HCT116 (cell line): ENCODE measurements around the gene APBA1. TPM values are rescaled to one million over a fixed set of nuclear protein-coding genes. Genes with fewer than 3 reads are reported as not detected.

Source experiments
- ATAC-seq: fragments of 200-7000 bp; cut with Tn5 transposase; 2 replicates; pipeline ENCODE4 v1.9.1; 2020; ENCODE audit warnings: mild to moderate bottlenecking, moderate library complexity
- BruUV-seq: library from RNA; stranded (reverse); fragments of 400-500 nt; replicated peaks from 2 replicates; lab custom pipeline; 2021; lab: Mats Ljungman, UMichigan
- CTCF ChIA-PET: fragments of 300-600 bp; sonication (Branson Sonifier 250); formaldehyde crosslinking; loops from one replicate; lab custom pipeline; 2021; ENCODE audit warnings: antibody characterized with exemption; lab: Charles Lee
- POLR2A ChIA-PET: fragments of 300-600, 350-600 bp; sonication (Branson Sonifier 250); formaldehyde crosslinking; loops from one replicate; lab custom pipeline; 2021; ENCODE audit warnings: antibody characterized with exemption; lab: Charles Lee
- RAD21 ChIA-PET, 2 experiments: fragments of 300-600 bp; sonication (Branson Sonifier 250); formaldehyde crosslinking; loops; one replicate each; lab custom pipeline; 2023; ENCODE audit warnings: low total read pairs in 2 of 2; ENCODE audit not compliant: uncharacterized antibody in 2 of 2, unreplicated experiment in 2 of 2, low non-redundant PET in 1 of 2; lab: Charles Lee
- DNase-seq: peaks from one replicate; pipeline ENCODE4 v3.0.0-alpha.2; 2010; ENCODE audit warnings: low read depth, low spot score
- H2AFZ ChIP-seq: fragments of 200-600 bp; shearing (Covaris generic), sonication (generic); 2 replicates; pipeline ENCODE4 v1.6.1; 2017; ENCODE audit warnings: low read depth, mixed run types, mixed read lengths, antibody characterized with exemption, low read length; ENCODE audit not compliant: poor library complexity, severe bottlenecking
- H3K27ac ChIP-seq: 2 replicates; pipeline ENCODE4 v1.5.1; 2012; ENCODE audit warnings: low read depth, low read length
- H3K27me3 ChIP-seq: fragments of 200-600 bp; sonication (generic); 2 replicates; pipeline ENCODE4 v1.6.1; 2016; ENCODE audit warnings: mixed run types, low read length, mixed read lengths; ENCODE audit not compliant: insufficient read depth
- H3K36me3 ChIP-seq, 2 experiments: fragments of 200-500 bp in 1 of 2; fragments of 200-600 bp in 1 of 2; sonication (Bioruptor generic) in 1 of 2; sonication (generic) in 1 of 2; 2 replicates each; pipeline versions ENCODE4 v1.5.1 to v1.6.1; 2014 to 2016; ENCODE audit warnings: low read length in 2 of 2, inconsistent platforms in 1 of 2, mixed read lengths in 1 of 2, mixed run types in 1 of 2; ENCODE audit not compliant: insufficient read depth in 2 of 2, control insufficient read depth in 1 of 2
- H3K4me1 ChIP-seq, 2 experiments: fragments of 200-600 bp in 1 of 2; sonication (generic) in 1 of 2; 2 replicates each; pipeline versions ENCODE4 v1.5.1 to v1.6.1; 2012 to 2017; ENCODE audit warnings: low read length in 2 of 2, inconsistent platforms in 1 of 2, mild to moderate bottlenecking in 1 of 2, mixed read lengths in 1 of 2, mixed run types in 1 of 2, moderate library complexity in 1 of 2; ENCODE audit not compliant: insufficient read depth in 2 of 2, control insufficient read depth in 1 of 2
- H3K4me2 ChIP-seq: fragments of 200-600 bp; sonication (generic); 2 replicates; pipeline ENCODE4 v1.6.1; 2017; ENCODE audit warnings: mixed run types, low read length, mixed read lengths
- H3K4me3 ChIP-seq, 2 experiments: fragments of 200-600 bp in 1 of 2; sonication (generic) in 1 of 2; replicated peaks in 1 of 2; 2 replicates each; pipeline ENCODE4 v1.5.1; 2011 to 2016; ENCODE audit warnings: low read length in 2 of 2, control low read depth in 1 of 2, low read depth in 1 of 2, mild to moderate bottlenecking in 1 of 2, mixed read lengths in 1 of 2, mixed run types in 1 of 2
- H3K79me2 ChIP-seq: fragments of 200-600 bp; sonication (generic); 2 replicates; pipeline ENCODE4 v1.6.1; 2017; ENCODE audit warnings: mild to moderate bottlenecking, mixed run types, low read length, moderate library complexity, mixed read lengths; ENCODE audit not compliant: insufficient read depth
- H3K9ac ChIP-seq: fragments of 200-600 bp; sonication (generic); 2 replicates; pipeline ENCODE4 v1.6.1; 2016; ENCODE audit warnings: low read length, mixed read lengths
- H3K9me2 ChIP-seq: fragments of 200-600 bp; sonication (generic), shearing (Covaris generic); 2 replicates; pipeline ENCODE4 v1.6.1; 2017; ENCODE audit warnings: mixed run types, mild to moderate bottlenecking, moderate library complexity; ENCODE audit not compliant: insufficient read depth
- H3K9me3 ChIP-seq, 2 experiments: fragments of 200-500 bp in 1 of 2; fragments of 200-600 bp in 1 of 2; sonication (Bioruptor generic) in 1 of 2; sonication (generic) in 1 of 2; 2 replicates each; pipeline ENCODE4 v1.6.1; 2014 to 2017; ENCODE audit warnings: low read length in 2 of 2, mixed read lengths in 2 of 2, inconsistent platforms in 1 of 2, low read depth in 1 of 2, mild to moderate bottlenecking in 1 of 2, mixed run types in 1 of 2, moderate library complexity in 1 of 2; ENCODE audit not compliant: control insufficient read depth in 1 of 2, insufficient read depth in 1 of 2
- H4K20me1 ChIP-seq: fragments of 200-600 bp; sonication (generic), shearing (Covaris generic); 2 replicates; pipeline ENCODE4 v1.6.1; 2017; ENCODE audit warnings: mixed run types, mild to moderate bottlenecking, moderate library complexity; ENCODE audit not compliant: insufficient read depth
- ATF3 ChIP-seq: IDR thresholded peaks from 2 replicates; pipeline ENCODE4 v1.6.1; 2012
- CBX3 ChIP-seq: IDR thresholded peaks from 2 replicates; pipeline ENCODE4 v1.6.1; 2012; ENCODE audit warnings: low read depth
- CTCF ChIP-seq, 3 experiments: fragments of 200-600 bp in 1 of 3; sonication (generic) in 1 of 3; IDR thresholded peaks in 2 of 3; conservative IDR thresholded peaks in 1 of 3; 2 replicates each; pipeline ENCODE4 v1.5.1; 2012 to 2017; ENCODE audit warnings: low read depth in 2 of 3, low read length in 2 of 3, antibody characterized with exemption in 1 of 3, borderline replicate concordance in 1 of 3, control low read depth in 1 of 3, mild to moderate bottlenecking in 1 of 3, mixed read lengths in 1 of 3, mixed run types in 1 of 3, moderate library complexity in 1 of 3; ENCODE audit not compliant: insufficient read depth in 1 of 3
- ELF1 ChIP-seq: IDR thresholded peaks from 2 replicates; pipeline ENCODE4 v1.6.1; 2012; ENCODE audit warnings: low read depth, borderline replicate concordance
- EZH2phosphoT487 ChIP-seq: fragments of 200-600 bp; IDR thresholded peaks from 2 replicates; pipeline ENCODE4 v1.6.1; 2018; ENCODE audit warnings: antibody characterized with exemption, borderline replicate concordance
- FOSL1 ChIP-seq: IDR thresholded peaks from 2 replicates; pipeline ENCODE4 v1.6.1; 2012; ENCODE audit warnings: low read depth
- MAX ChIP-seq: IDR thresholded peaks from 2 replicates; pipeline ENCODE4 v1.6.1; 2012
- POLR2A ChIP-seq: IDR thresholded peaks from 2 replicates; pipeline ENCODE4 v1.7.0; 2011; ENCODE audit warnings: borderline replicate concordance; ENCODE audit not compliant: insufficient read depth, insufficient read length; ENCODE audit errors: extremely low read depth
- POLR2AphosphoS5 ChIP-seq: IDR thresholded peaks from 2 replicates; pipeline ENCODE4 v1.6.1; 2011; ENCODE audit warnings: mild to moderate bottlenecking, low read depth, low read length, moderate library complexity
- RAD21 ChIP-seq: IDR thresholded peaks from 2 replicates; pipeline ENCODE4 v1.6.1; 2012; ENCODE audit warnings: low read depth, mild to moderate bottlenecking
- SIN3A ChIP-seq: IDR thresholded peaks from 2 replicates; pipeline ENCODE4 v1.6.1; 2012; ENCODE audit warnings: low read depth
- SRF ChIP-seq: IDR thresholded peaks from 2 replicates; pipeline ENCODE4 v1.6.1; 2012; ENCODE audit warnings: low read depth
- TCF7L2 ChIP-seq: IDR thresholded peaks from 2 replicates; pipeline ENCODE4 v1.7.0; 2011; ENCODE audit warnings: borderline replicate concordance, inconsistent platforms; ENCODE audit not compliant: insufficient read depth, insufficient read length; ENCODE audit errors: extremely low read depth
- YY1 ChIP-seq: IDR thresholded peaks from 2 replicates; pipeline ENCODE4 v1.6.1; 2011; ENCODE audit warnings: low read length, low read depth, moderate library complexity, mild to moderate bottlenecking; ENCODE audit not compliant: insufficient replicate concordance; ENCODE audit errors: extremely low read depth
- ZBTB33 ChIP-seq: IDR thresholded peaks from 2 replicates; pipeline ENCODE4 v1.6.1; 2011; ENCODE audit warnings: mild to moderate bottlenecking, low read length, moderate library complexity; ENCODE audit not compliant: insufficient replicate concordance; ENCODE audit errors: extremely low read depth
- ZFX ChIP-seq: fragments of 450-650 bp; IDR thresholded peaks from 2 replicates; pipeline ENCODE4 v1.6.1; 2017
- intact Hi-C: fragments of 100-400 bp; cut with micrococcal nuclease; formaldehyde crosslinking; loops from 2 replicates; pipeline ENCODE4 v1.10.0; 2022
- total RNA-seq: library from RNA; stranded (reverse); gene quantifications from one replicate; pipeline ENCODE4 v1.2.1, GENCODE V29; 2021; ENCODE audit not compliant: unreplicated experiment

APBA1 gene
- total RNA-seq, 1 experiment from 2014 or later = 0.20 TPM

- no peaks in the 10 kb centered on the region for H3K9me2 ChIP-seq
- CTCF ChIA-PET = no interaction called here
- TF ChIP-seq FOSL1 (no peak), POLR2A (no peak), CBX3 (no peak), SRF (no peak), RAD21 (no peak), ZBTB33 (no peak)
- TF ChIP-seq, all 23 proteins: peak for 0
- POLR2A ChIA-PET = no interaction called here
- no TSS peak for BruUV-seq
- RAD21 ChIA-PET = no interaction called here
- Histone ChIP-seq H4K20me1 (no peaks in the 10 kb centered on the region), H2AFZ (no peak overlapping the region), H3K27ac (no peak overlapping the region), H3K9me3 (no peaks in the 10 kb centered on the region), H3K4me1 (no peaks in the 10 kb centered on the region), H3K4me2 (no peak overlapping the region), H3K4me3 (no peak overlapping the region), H3K79me2 (no peaks in the 10 kb centered on the region), H3K27me3 (peaks cover 35% of the 10 kb centered on the region), H3K36me3 (no peaks in the 10 kb centered on the region), H3K9ac (no peak overlapping the region)
- ATAC-seq = no peak
- intact Hi-C loops = no loop called here
- DNase-seq = no peak
Measured at GRCh38 chr9:69622676-69623075, 49.5 kb downstream of the APBA1 start.

- Histone ChIP-seq H3K27ac (no peak overlapping the region), H3K9ac (no peak overlapping the region), H3K9me2 (no peaks in the 10 kb centered on the region), H4K20me1 (no peaks in the 10 kb centered on the region), H3K4me2 (no peak overlapping the region), H3K79me2 (no peaks in the 10 kb centered on the region), H3K4me1 (no peaks in the 10 kb centered on the region), H2AFZ (no peak overlapping the region), H3K9me3 (no peaks in the 10 kb centered on the region), H3K27me3 (peaks cover 35% of the 10 kb centered on the region), H3K36me3 (no peaks in the 10 kb centered on the region), H3K4me3 (no peak overlapping the region)
- DNase-seq (no peak), ATAC-seq (no peak)
- CTCF ChIA-PET = no interaction called here
- intact Hi-C loops = no loop called here
- RAD21 ChIA-PET = no interaction called here
- POLR2A ChIA-PET = no interaction called here
- BruUV-seq = no TSS peak
- TF ChIP-seq POLR2AphosphoS5 = no peak
- TF ChIP-seq SIN3A = no peak
- TF ChIP-seq CTCF (IDR thresholded peaks at IDR 0.05 in 2 of 3, conservative IDR thresholded peaks at IDR 0.05 in 1 of 3; ENCODE audit: borderline replicate concordance in 1 of 3, insufficient read depth in 1 of 3, low read depth in 2 of 3, low read length in 2 of 3) = no peak
- no peak for TF ChIP-seq EZH2phosphoT487
- no peak for TF ChIP-seq CBX3
- no peak for TF ChIP-seq YY1
- TF ChIP-seq ZFX = no peak
- TF ChIP-seq SRF = no peak
- no peak for TF ChIP-seq ATF3
- no peak for TF ChIP-seq POLR2A
- TF ChIP-seq MAX = no peak
- no peak for TF ChIP-seq ELF1
- TF ChIP-seq TCF7L2 = no peak
Measured at GRCh38 chr9:69621730-69622460, 50.3 kb downstream of the APBA1 start.
